ENCODE data around the gene CDK19. TPM values are rescaled to one million over a fixed set of nuclear protein-coding genes. Genes with fewer than 3 reads are reported as not detected.

The CDK19 gene
- total and polyA plus RNA-seq, 2 of the 4 experiments (the other 2 are of a cell fraction) = 6.0 to 6.8 TPM

Small RNA genes within 50 kb of the gene (microRNA-seq; reads per million reads assigned to microRNA genes)
- not detected for gene RNU6-1115P (ENCODE audit: insufficient read depth, insufficient read length)
- not detected for gene RNU6-957P (ENCODE audit: insufficient read depth, insufficient read length)
- not detected for gene SNORA40C (ENCODE audit: insufficient read depth, insufficient read length)

Small RNA genes within 50 kb of the gene (small RNA-seq; reads per million reads assigned to genes)
- gene RNU6-1115P = 0 to 0.60 (median 0) reads per million in 5 experiments
- 0 reads per million in 5 experiments for gene RNU6-957P
- gene SNORA40C = 0 to 0.63 (median 0) reads per million in 5 experiments

Other genes starting within 250 kb of the CDK19 start
- 65.8 and 117 TPM in 2 replicates for gene AMD1, start 59.3 kb upstream of the CDK19 start, total RNA-seq (2012; rRNA removed)
- 32.2 TPM in 2 replicates for gene AMD1, start 59.3 kb upstream of the CDK19 start, polyA plus RNA-seq (2012; rRNA removed)
- 10.4 and 42.5 TPM in 2 replicates for gene GTF3C6, start 143.2 kb upstream of the CDK19 start, total RNA-seq (2012; rRNA removed)
- gene GTF3C6, start 143.2 kb upstream of the CDK19 start, polyA plus RNA-seq (2012; rRNA removed) = 32.5 and 40.5 TPM in 2 replicates
- gene RPF2, start 166.6 kb upstream of the CDK19 start, total RNA-seq (2012; rRNA removed) = 17.7 and 38.3 TPM in 2 replicates
- 13.6 and 18.9 TPM in 2 replicates for gene RPF2, start 166.6 kb upstream of the CDK19 start, polyA plus RNA-seq (2012; rRNA removed)

Data from IMR-90 (cell line).